Activated CD8-positive, alpha-beta T cell treated with anti-CD3 and anti-CD28 coated beads for 36 hours (primary cell): ENCODE results near the gene THPO. TPM values are rescaled to one million over a fixed set of nuclear protein-coding genes. Genes with fewer than 3 reads are reported as not detected.

Experiments used
- ATAC-seq: fragments of 200-7000 bp; cut with Tn5 transposase; one replicate; pipeline ENCODE4 v1.10.0; 2021; ENCODE audit warnings: mild to moderate bottlenecking, moderate library complexity
- CTCF ChIA-PET: fragments of 350-600 bp; sonication (Branson Sonifier 250); formaldehyde crosslinking; loops from one replicate; lab custom pipeline; 2021; ENCODE audit warnings: antibody characterized with exemption; lab: Charles Lee
- POLR2A ChIA-PET: fragments of 350-600 bp; sonication (Branson Sonifier 250); formaldehyde crosslinking; loops from one replicate; lab custom pipeline; 2021; ENCODE audit warnings: antibody characterized with exemption; lab: Charles Lee
- DNase-seq: peaks from one replicate; pipeline ENCODE4 v3.0.0-alpha.2; 2020
- H3K27ac Mint-ChIP-seq: one replicate; pipeline ENCODE4 v1.8.0; 2021; ENCODE audit warnings: mild to moderate bottlenecking, mixed read lengths
- H3K27me3 Mint-ChIP-seq: one replicate; pipeline ENCODE4 v1.8.0; 2021; ENCODE audit warnings: mixed read lengths
- H3K36me3 Mint-ChIP-seq: one replicate; pipeline ENCODE4 v1.8.0; 2021; ENCODE audit warnings: low read depth, mixed read lengths
- H3K4me1 Mint-ChIP-seq: one replicate; pipeline ENCODE4 v1.8.0; 2021; ENCODE audit warnings: low read depth, mixed read lengths
- H3K4me3 Mint-ChIP-seq: one replicate; pipeline ENCODE4 v1.8.0; 2021; ENCODE audit warnings: mild to moderate bottlenecking, moderate library complexity, mixed read lengths
- H3K9me3 Mint-ChIP-seq: one replicate; pipeline ENCODE4 v1.8.0; 2021; ENCODE audit warnings: mixed read lengths
- intact Hi-C: fragments of 100-400 bp; cut with micrococcal nuclease; formaldehyde crosslinking; loops from one replicate; pipeline ENCODE4 v1.10.0; 2022
- total RNA-seq, 2 experiments: library from RNA; stranded (reverse); gene quantifications; one replicate each; pipeline ENCODE4 v1.2.3, GENCODE V29; 2021
- TF ChIP-seq, protein P1 (sequence below): fragments of 200-600 bp; IDR thresholded peaks from one replicate; pipeline ENCODE4 v1.8.0; 2022; ENCODE audit warnings: antibody characterized with exemption, mild to moderate bottlenecking

The THPO gene
- total RNA-seq, 2 experiments from 2014 or later, result not detected

DNA sequence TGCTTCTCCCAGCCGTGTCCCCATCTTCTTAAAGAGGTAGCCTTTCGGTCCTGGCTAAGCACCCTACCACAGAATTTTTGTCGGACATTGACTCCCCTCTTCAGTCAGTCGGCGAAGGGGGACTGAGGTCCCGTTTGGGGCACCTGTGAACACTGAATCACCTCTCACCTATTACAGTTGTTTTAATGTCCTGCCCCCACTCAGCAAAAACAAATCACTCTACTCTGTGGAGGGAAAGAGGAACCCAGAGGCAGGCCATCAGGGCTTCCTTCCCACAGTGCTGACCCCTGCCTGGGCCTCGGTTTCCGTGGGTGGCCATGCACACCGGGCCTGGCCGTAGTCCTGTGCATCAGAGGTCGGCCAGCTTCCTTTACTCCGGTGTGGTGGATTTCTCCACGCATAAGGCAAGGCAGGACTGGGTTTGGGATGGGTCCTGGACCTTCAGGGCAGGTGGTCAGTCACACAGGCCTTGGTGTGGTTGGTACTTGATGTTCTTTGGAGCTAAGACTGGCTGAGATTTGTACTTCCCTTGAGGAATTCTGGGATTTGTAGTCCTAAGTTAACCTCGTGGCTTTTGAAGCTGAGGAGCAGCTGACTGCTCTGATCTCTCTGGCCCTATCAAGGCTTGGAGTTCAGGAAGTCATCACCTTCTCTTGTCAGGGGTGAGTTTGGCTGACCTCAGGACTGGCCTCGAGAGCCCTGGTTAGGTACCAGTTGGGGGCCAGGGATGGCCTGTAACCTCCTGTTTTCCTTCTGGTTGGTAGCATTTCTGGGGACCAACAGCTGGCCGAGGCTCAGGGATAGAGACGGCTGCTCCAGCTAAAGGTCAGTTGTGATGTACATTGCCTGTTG lies 41.2 kb downstream of the THPO start:
- Mint-ChIP-seq H3K27ac (peak overlapping the region; percentile 83), H3K4me1 (peaks cover 57% of the 10 kb centered on the region), H3K27me3 (no peaks in the 10 kb centered on the region), H3K4me3 (peak overlapping the region; percentile 82), H3K9me3 (no peaks in the 10 kb centered on the region), H3K36me3 (peaks cover 33% of the 10 kb centered on the region)
- TF ChIP-seq, protein P1, sequence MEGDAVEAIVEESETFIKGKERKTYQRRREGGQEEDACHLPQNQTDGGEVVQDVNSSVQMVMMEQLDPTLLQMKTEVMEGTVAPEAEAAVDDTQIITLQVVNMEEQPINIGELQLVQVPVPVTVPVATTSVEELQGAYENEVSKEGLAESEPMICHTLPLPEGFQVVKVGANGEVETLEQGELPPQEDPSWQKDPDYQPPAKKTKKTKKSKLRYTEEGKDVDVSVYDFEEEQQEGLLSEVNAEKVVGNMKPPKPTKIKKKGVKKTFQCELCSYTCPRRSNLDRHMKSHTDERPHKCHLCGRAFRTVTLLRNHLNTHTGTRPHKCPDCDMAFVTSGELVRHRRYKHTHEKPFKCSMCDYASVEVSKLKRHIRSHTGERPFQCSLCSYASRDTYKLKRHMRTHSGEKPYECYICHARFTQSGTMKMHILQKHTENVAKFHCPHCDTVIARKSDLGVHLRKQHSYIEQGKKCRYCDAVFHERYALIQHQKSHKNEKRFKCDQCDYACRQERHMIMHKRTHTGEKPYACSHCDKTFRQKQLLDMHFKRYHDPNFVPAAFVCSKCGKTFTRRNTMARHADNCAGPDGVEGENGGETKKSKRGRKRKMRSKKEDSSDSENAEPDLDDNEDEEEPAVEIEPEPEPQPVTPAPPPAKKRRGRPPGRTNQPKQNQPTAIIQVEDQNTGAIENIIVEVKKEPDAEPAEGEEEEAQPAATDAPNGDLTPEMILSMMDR, result no peak
- POLR2A ChIA-PET, result interaction anchor here (0.6 to 3.8 kb wide), 10 partner anchors 9 to 77 kb away, joined by 3 to 22 read pairs (median 4); partner anchors contain the start of gene EIF4G1
- ATAC-seq (peak; percentile 6), DNase-seq (peak; percentile 26)
- intact Hi-C loops, result no loop called here
- CTCF ChIA-PET, result interaction anchor here (2.8 kb wide), 1 partner anchor 18 kb away, joined by 25 read pairs; no protein-coding TSS in a partner anchor

DNA sequence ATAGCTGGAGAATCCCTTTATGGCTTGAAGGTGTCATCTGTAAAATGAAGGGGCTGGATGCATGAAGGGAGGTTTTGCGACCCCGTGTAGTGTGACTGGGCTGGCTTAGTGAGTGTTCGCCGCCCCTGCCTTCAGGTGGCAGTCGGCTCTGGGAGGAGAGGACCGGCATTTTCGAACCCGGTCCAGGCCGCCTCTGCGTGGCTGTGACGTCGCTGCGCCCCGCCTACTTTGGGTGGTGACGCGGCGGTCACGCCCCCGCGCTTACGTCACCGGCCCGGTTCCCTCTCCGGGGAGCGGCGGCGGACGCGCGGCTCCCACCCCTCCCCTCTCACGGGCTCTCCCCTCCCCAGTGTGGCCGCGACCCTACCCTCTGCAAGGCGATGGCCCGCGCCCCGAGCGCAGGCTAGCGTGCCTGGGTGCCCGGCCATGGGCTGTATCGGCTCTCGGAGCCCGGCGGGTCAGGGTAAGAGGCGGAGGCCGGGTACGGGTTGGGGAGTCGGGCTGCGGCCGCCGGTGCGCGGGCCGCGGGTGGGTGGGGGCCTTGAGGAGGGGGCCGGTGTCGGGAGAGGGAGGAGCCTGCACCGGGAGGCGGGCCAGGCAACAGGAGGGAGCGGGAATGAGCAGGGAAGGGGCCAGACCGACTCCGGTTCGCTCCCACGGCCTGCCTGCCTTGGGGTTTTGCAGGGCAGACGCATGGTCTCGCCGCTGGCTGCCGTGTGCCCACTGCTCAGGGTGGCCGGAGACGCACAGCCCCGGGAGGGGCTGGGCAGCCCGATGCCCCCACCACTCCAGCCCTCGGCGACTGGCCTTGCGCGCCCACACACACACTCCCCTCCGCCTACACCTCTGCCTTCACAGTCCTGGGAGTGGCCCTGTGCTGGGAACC lies 42.1 kb downstream of the THPO start:
- H3K36me3 Mint-ChIP-seq, result peaks cover 41% of the 10 kb centered on the region

DNA sequence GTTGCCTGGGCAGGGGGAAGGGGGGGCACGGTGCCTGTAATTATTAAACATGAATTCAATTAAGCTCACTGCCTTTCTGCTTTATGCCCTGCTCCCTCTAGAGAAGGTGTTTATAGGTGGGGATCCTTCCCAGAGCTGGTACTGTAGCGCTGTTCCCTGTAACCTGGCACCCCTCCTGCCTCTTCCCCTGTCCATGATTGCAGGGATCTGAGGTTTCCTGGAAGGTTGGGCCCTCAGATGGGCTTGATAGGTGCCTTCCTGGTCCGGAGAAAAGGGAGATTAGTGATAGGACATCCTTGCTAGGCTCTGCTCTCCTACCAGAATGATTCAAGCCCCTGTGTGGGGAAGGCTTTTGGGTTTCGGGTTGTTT lies 42.7 kb downstream of the THPO start:
- ChIA-PET CTCF (interaction anchor here (1.3 kb wide), 1 partner anchor 206 kb away, joined by 3 read pairs; no protein-coding TSS in a partner anchor), POLR2A (interaction anchor here (0.8 to 1.4 kb wide), 11 partner anchors 9 to 32 kb away, joined by 3 to 8 read pairs (median 4); partner anchors contain the start of genes CLCN2 and POLR2H)
- ATAC-seq (no peak), DNase-seq (no peak)
- Mint-ChIP-seq H3K27me3 (no peaks in the 10 kb centered on the region), H3K4me3 (peak overlapping the region; percentile 82), H3K36me3 (peaks cover 45% of the 10 kb centered on the region), H3K27ac (peak overlapping the region; percentile 89), H3K9me3 (no peaks in the 10 kb centered on the region), H3K4me1 (peaks cover 66% of the 10 kb centered on the region)
- TF ChIP-seq, protein P1, result no peak
- intact Hi-C loops, result loop anchor here (2.0 kb wide), 1 partner anchor 18 kb away; no protein-coding TSS in a partner anchor

More for the DNA sequence above, 42.1 kb downstream of the THPO start:
- TF ChIP-seq, protein P1, result no peak
- H3K4me3 Mint-ChIP-seq, result peak overlapping the region; percentile 82
- no peaks in the 10 kb centered on the region for H3K27me3 Mint-ChIP-seq
- DNase-seq (peak; percentile 87), ATAC-seq (peak; percentile 45)
- CTCF ChIA-PET, result interaction anchor here (1.3 to 2.8 kb wide), 2 partner anchors 18 to 205 kb away, joined by 3 to 25 read pairs; no protein-coding TSS in a partner anchor
- H3K27ac Mint-ChIP-seq, result peak overlapping the region; percentile 89
- POLR2A ChIA-PET, result interaction anchor here (0.8 to 3.8 kb wide), 17 partner anchors 10 to 32 kb away, joined by 3 to 22 read pairs (median 5); partner anchors contain the start of genes CLCN2, EIF4G1 and POLR2H
- no peaks in the 10 kb centered on the region for H3K9me3 Mint-ChIP-seq
- peaks cover 66% of the 10 kb centered on the region for H3K4me1 Mint-ChIP-seq
- intact Hi-C loops, result loop anchor here (2.0 kb wide), 1 partner anchor 19 kb away; no protein-coding TSS in a partner anchor

DNA sequence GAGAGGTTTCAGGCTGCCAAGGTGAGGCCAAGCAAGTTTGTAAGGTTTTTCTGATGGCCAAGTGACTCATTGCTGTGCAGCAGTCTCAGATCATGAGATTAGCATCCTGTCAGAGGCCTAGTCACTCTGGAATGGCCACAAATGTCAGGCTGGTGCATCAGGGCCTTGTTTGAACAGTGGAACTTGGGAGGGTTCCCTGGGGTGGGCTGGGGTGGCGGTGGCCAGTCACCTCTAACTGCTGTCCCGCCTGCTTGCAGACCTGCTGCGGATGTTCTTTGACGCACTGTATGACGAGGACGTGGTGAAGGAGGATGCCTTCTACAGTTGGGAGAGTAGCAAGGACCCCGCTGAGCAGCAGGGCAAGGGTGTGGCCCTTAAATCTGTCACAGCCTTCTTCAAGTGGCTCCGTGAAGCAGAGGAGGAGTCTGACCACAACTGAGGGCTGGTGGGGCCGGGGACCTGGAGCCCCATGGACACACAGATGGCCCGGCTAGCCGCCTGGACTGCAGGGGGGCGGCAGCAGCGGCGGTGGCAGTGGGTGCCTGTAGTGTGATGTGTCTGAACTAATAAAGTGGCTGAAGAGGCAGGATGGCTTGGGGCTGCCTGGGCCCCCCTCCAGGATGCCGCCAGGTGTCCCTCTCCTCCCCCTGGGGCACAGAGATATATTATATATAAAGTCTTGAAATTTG lies 43.4 kb downstream of the THPO start:
- peak overlapping the region; percentile 22 for H3K4me3 Mint-ChIP-seq
- H3K36me3 Mint-ChIP-seq, result peaks cover 51% of the 10 kb centered on the region
- ChIA-PET CTCF (interaction anchor here (1.3 kb wide), 1 partner anchor 207 kb away, joined by 3 read pairs; no protein-coding TSS in a partner anchor), POLR2A (interaction anchor here (0.8 to 1.3 kb wide), 7 partner anchors 8 to 28 kb away, joined by 3 to 8 read pairs (median 5); partner anchors contain the start of genes CLCN2 and POLR2H)
- H3K9me3 Mint-ChIP-seq, result no peaks in the 10 kb centered on the region
- peak; percentile 75 for ATAC-seq
- TF ChIP-seq, protein P1, result no peak
- intact Hi-C loops, result loop anchor here (2.0 kb wide), 1 partner anchor 18 kb away; no protein-coding TSS in a partner anchor
- peak; percentile 78 for DNase-seq
- no peaks in the 10 kb centered on the region for H3K27me3 Mint-ChIP-seq
- H3K27ac Mint-ChIP-seq, result peak overlapping the region; percentile 89
- H3K4me1 Mint-ChIP-seq, result peaks cover 70% of the 10 kb centered on the region
